Endodermal cell (in vitro differentiated cells): ENCODE measurements around the gene PLCB4. TPM values are rescaled to one million over a fixed set of nuclear protein-coding genes. Genes with fewer than 3 reads are reported as not detected.

Source experiments
- DNase-seq: peaks from one replicate; pipeline ENCODE4 v3.0.0-alpha.2; 2017
- H3K27ac ChIP-seq: 2 replicates; pipeline ENCODE4 v1.5.1; 2013; ENCODE audit warnings: mild to moderate bottlenecking, low read depth, low read length, moderate library complexity
- H3K27me3 ChIP-seq: 2 replicates; pipeline ENCODE4 v1.6.1; 2013; ENCODE audit warnings: mild to moderate bottlenecking, low read length, moderate library complexity; ENCODE audit not compliant: insufficient read depth, control insufficient read depth, poor library complexity, severe bottlenecking
- H3K36me3 ChIP-seq: 2 replicates; pipeline ENCODE4 v1.7.0; 2013; ENCODE audit warnings: mild to moderate bottlenecking, low read length, moderate library complexity; ENCODE audit not compliant: control insufficient read depth, insufficient read depth
- H3K4me1 ChIP-seq: one replicate; pipeline ENCODE4 v1.7.0; 2013; ENCODE audit warnings: low read length; ENCODE audit not compliant: control insufficient read depth, insufficient read depth
- H3K4me3 ChIP-seq: 2 replicates; pipeline ENCODE4 v1.5.1; 2013; ENCODE audit warnings: mild to moderate bottlenecking, low read length, moderate library complexity
- H3K9ac ChIP-seq: 2 replicates; pipeline ENCODE4 v1.6.1; 2013; ENCODE audit warnings: mild to moderate bottlenecking, low read length, moderate library complexity; ENCODE audit not compliant: poor library complexity, severe bottlenecking; ENCODE audit errors: extremely low read depth
- H3K9me3 ChIP-seq: 2 replicates; pipeline ENCODE4 v1.6.1; 2013; ENCODE audit warnings: mild to moderate bottlenecking, low read length, moderate library complexity; ENCODE audit not compliant: control insufficient read depth
- H3K27ac Mint-ChIP-seq: 2 replicates; pipeline ENCODE4 v1.8.0; 2020; ENCODE audit warnings: mixed read lengths
- H3K27me3 Mint-ChIP-seq: 2 replicates; pipeline ENCODE4 v1.8.0; 2021; ENCODE audit warnings: mild to moderate bottlenecking, mixed read lengths; ENCODE audit not compliant: insufficient read depth
- H3K36me3 Mint-ChIP-seq: 2 replicates; pipeline ENCODE4 v1.8.0; 2020; ENCODE audit warnings: low read depth, mixed read lengths
- H3K4me1 Mint-ChIP-seq: 2 replicates; pipeline ENCODE4 v1.8.0; 2020; ENCODE audit warnings: mixed read lengths
- H3K4me3 Mint-ChIP-seq: 2 replicates; pipeline ENCODE4 v1.8.0; 2020; ENCODE audit warnings: mild to moderate bottlenecking, moderate library complexity, mixed read lengths
- H3K9me3 Mint-ChIP-seq: 2 replicates; pipeline ENCODE4 v1.8.0; 2020; ENCODE audit warnings: mild to moderate bottlenecking, mixed read lengths
- CTCF ChIP-seq: fragments of 200-600 bp; sonication (generic); conservative IDR thresholded peaks from 2 replicates; pipeline ENCODE4 v1.5.0; 2021; ENCODE audit warnings: antibody characterized with exemption, mild to moderate bottlenecking
- WGBS, 2 experiments: methylation state at CpG; one replicate each; pipeline versions ENCODE4 v1.1.5 to v1.1.7; 2013; ENCODE audit warnings: missing lambda C conversion rate in 2 of 2, mixed read lengths in 1 of 2; ENCODE audit not compliant: insufficient coverage in 1 of 2, insufficient read length in 1 of 2; 5-methylcytosine and 5-hydroxymethylcytosine counted together
- total RNA-seq, 2 donors: library from RNA; stranded (reverse); fragmentation: NEBNext Ultra II Directional in 1 of 2; extraction: Animal tissue kit (Norgen Biotek cat#: 25700) in 1 of 2; gene quantifications; 2 replicates in 1 of 2; 3 replicates in 1 of 2; pipeline ENCODE4 v1.2.1, GENCODE V29; 2021

Gene PLCB4
- total RNA-seq, 2 donors from 2014 or later: 14.4 to 14.6 TPM

DNA sequence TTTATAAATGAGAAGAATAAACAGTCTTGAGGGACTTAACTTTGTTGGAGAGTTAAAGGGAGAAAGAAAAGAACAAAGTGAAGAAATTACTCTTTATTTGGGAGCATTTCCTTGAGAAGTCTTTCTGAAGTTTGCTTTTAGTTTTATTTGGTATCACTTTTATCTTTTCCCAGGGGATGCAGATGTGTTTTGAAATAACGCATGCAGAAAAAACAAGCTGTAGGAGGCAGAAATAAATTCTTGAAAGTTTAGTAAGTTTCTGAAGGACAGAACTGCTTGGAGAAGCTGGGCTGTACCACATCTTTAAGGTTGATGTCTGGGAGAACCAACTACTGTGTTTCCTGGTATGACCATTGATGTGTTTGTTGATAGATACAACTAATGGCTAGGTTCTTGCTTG is 75.0 kb downstream of the PLCB4 start:
- Mint-ChIP-seq H3K4me1 (no peaks in the 10 kb centered on the region), H3K4me3 (no peak overlapping the region), H3K27ac (no peak overlapping the region), H3K36me3 (no peaks in the 10 kb centered on the region), H3K9me3 (peaks cover 4% of the 10 kb centered on the region), H3K27me3 (no peaks in the 10 kb centered on the region)
- WGBS, 2 experiments: 97 to 100% methylated on average over 1 of the region's 1 CpG
- Histone ChIP-seq H3K4me1 (no peaks in the 10 kb centered on the region), H3K4me3 (no peak overlapping the region), H3K9me3 (peaks cover 3% of the 10 kb centered on the region), H3K27me3 (no peaks in the 10 kb centered on the region), H3K9ac (no peak overlapping the region), H3K27ac (no peak overlapping the region), H3K36me3 (no peaks in the 10 kb centered on the region)
- no peak for TF ChIP-seq CTCF
- no peak for DNase-seq

DNA sequence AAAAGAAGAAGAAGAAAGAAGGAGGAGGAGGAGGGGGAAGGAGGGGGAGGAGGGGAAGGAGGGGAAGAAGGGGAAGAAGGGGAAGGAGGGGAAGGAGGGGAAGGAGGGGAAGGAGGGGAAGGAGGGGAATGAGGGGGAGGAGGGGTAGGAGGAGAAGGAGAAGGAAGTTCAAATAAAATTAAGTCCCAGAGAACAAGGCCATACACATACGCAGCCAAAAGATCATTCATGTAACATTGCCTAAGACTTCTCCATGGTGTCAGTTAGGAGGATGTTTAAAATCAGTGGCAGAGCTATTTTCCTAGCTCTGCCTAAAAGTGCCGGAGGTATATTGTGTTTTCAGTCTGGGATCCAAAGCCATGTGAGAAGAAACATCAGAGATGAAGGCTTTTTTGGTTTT is 75.8 kb downstream of the PLCB4 start:
- no peaks in the 10 kb centered on the region for H3K27me3 Mint-ChIP-seq
- no peak overlapping the region for H3K4me3 Mint-ChIP-seq
- Histone ChIP-seq H3K4me1 (no peaks in the 10 kb centered on the region), H3K36me3 (no peaks in the 10 kb centered on the region), H3K9ac (no peak overlapping the region), H3K9me3 (peaks cover 3% of the 10 kb centered on the region), H3K27me3 (no peaks in the 10 kb centered on the region), H3K4me3 (no peak overlapping the region), H3K27ac (no peak overlapping the region)
- WGBS, 2 experiments: 50% methylated on average over 2 of the region's 2 CpGs; no CpG with 5 or more reads in 1 of the 2 experiments
- H3K9me3 Mint-ChIP-seq: peaks cover 4% of the 10 kb centered on the region
- no peak for DNase-seq
- TF ChIP-seq CTCF: no peak
- H3K4me1 Mint-ChIP-seq: no peaks in the 10 kb centered on the region
- H3K27ac Mint-ChIP-seq: no peak overlapping the region
- no peaks in the 10 kb centered on the region for H3K36me3 Mint-ChIP-seq

GRCh38 chr20:9145142-9145541 is 76.3 kb downstream of the PLCB4 start:
- no peak overlapping the region for H3K9ac ChIP-seq
- Mint-ChIP-seq H3K27ac (no peak overlapping the region), H3K27me3 (no peaks in the 10 kb centered on the region), H3K36me3 (no peaks in the 10 kb centered on the region), H3K4me3 (no peak overlapping the region), H3K4me1 (no peaks in the 10 kb centered on the region), H3K9me3 (peaks cover 4% of the 10 kb centered on the region)
- H3K27me3 ChIP-seq: no peaks in the 10 kb centered on the region
- no peaks in the 10 kb centered on the region for H3K36me3 ChIP-seq
- peaks cover 3% of the 10 kb centered on the region for H3K9me3 ChIP-seq
- no peaks in the 10 kb centered on the region for H3K4me1 ChIP-seq
- no peak overlapping the region for H3K4me3 ChIP-seq
- H3K27ac ChIP-seq: no peak overlapping the region
- TF ChIP-seq CTCF: no peak
- DNase-seq: no peak
